ENCODE data around the gene HOXD11.

HOXD11 gene

DNA sequence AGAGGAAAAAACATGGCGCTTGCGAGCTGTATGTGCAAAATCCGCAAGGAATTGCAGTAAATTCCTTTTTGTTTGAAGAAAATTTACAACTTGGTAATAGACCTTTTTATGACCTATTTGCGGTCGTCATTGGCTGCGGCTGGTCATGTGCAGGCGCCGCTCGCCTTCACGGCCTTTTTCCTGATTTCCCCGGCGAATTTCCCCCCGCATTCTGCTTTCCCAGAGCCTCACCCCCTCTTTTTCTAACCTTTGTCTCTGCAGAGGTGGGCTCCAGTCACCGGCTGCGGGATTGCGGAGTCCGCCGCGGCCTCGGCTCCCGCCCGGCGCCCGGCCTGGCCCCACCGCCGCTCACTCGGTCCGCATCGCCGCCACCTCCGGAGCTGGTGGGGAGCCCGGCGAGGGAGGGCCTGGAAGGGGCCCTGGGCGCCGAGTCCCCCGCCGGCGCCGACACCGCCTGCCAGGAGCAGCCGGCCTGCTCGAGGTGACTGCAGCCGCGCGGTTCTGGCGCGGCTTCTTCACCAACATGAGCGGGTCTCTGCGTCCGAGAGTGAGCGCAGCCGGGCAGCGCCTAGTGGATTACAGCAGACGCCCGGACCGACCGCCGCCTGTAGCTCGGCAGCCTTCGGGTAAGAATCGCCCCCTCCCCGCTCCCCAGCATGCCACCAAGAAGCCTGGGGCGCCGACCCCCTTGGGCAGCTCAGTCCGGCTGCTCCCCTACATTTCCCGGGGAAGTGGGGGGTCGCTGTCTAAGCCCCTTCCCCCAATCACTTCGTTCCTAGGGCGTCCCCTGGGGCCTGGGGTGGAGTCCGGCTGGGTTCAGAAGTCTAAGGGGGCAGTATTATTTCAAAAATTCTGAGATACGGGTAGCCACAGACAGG lies 29.5 kb downstream of the HOXD11 start:
- DNase-seq = no peak

DNA sequence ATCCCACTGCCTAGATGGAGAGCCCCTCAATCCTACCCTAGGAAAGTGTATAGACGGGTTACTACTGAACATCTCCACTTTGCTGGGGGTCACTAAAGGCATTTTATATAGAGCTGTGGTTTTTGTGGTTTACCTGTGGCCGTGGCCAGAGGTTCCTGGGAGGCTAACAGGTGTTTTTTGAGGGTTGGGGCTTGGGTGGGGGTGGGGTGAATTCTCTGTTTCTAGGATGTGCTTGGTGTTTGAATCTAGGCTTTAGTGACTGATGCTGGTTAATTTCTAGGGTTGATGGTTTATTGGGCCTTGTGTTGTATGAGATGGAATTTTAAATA lies 30.1 kb downstream of the HOXD11 start:
- DNase-seq = no peak

DNA sequence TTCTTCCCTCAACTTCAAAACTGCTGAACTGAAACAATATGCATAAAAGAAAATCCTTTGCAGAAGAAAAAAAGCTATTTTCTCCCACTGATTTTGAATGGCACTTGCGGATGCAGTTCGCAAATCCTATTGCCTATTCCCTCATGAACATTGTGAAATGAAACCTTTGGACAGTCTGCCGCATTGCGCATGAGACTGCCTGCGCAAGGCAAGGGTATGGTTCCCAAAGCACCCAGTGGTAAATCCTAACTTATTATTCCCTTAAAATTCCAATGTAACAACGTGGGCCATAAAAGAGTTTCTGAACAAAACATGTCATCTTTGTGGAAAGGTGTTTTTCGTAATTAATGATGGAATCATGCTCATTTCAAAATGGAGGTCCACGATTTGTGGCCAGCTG lies 30.8 kb downstream of the HOXD11 start:
- no peak for DNase-seq

DNA sequence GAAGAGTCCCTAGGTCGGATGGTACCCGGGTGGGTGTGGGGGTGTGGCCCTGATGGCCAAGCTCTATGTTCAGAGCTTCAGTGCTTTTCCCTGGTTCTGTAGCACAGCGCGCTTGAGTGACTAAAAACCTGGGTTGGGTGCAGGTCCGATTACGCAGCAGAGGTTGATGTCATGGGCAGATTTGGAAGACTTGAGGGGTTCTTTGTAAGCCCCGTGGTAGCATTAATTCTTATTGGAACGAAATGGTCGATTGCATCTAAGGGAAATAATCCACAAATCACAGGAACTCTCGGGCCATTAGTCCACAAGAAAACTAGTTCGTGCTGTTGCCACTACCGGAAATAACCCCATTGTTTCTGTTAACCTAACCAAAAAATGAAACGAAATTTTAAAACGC lies 31.4 kb downstream of the HOXD11 start:
- no peak for DNase-seq

DNA sequence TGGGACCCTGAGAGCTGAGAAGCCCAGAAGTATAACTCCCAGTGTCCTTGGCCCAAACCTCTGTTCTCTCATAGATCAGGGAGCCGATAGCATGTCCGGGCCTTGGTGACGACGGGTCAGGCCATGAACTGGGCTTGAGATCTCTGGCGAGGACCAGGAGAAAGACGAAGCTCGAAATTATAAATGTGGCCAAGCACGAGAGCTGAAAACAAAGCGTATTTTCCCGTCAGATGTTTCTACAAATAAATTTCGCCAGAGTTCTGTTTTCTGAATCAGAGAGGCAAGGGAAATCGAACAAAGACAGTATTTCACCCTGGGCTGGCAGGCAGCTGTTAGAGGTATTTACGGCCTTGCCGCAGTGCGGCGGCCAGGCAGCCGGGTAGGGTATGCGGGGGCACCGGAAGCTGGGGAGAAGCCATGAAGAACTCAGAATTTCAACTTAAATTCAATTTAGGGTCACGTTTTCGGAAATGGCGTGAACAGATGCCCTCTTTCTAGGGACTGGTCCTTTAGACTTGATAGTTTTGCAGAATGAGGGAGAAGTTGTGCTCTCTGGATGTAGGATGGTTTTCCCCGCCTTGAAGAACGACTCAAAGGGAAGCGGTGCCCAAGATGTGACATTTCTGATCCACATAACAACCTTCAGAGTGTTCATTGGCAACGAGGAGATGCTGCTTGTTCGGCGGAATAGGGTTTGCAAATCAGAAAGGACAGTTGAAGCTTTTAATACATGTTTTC lies 32.0 kb downstream of the HOXD11 start:
- no peak for DNase-seq

DNA sequence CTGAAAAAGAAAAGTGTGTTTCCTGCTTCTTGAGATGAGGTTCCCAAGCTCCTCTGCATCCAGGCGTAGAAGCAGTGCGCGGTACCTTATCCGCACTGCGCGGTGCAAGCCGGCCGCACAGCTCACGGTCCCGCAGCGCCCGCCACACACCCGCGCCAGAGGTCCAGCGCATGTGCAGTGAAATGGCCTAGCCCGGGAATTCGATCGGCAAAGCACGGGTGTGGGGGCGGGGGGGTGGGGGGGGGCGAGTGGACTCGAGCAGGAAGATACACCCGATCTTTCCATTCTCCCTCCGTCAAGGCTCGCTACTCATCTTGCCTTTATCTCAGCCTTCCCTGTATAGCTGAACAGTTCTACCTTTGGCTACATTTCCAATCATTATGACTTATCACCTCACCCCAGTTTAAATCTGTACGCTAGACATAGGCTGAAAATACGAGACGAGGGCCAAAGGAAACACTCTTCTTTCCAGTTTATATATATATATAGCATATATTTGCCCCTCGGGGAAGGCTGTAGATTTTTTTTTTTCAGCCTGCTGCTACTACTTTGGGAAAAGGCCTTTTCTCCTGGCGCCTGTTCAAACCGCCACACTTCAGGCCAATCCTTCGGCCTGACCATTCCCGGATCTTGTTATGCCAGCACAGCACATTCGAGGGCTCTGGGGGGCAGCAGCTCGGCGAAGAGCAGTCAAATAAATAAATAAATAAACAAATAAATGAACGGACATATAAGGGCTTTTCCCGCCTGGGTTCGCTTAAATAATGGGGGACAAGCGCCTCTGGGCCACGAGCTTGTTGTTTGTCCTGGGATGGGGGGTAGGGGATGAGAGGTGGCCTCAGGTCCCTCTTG lies 32.8 kb downstream of the HOXD11 start:
- DNase-seq = no peak

DNA sequence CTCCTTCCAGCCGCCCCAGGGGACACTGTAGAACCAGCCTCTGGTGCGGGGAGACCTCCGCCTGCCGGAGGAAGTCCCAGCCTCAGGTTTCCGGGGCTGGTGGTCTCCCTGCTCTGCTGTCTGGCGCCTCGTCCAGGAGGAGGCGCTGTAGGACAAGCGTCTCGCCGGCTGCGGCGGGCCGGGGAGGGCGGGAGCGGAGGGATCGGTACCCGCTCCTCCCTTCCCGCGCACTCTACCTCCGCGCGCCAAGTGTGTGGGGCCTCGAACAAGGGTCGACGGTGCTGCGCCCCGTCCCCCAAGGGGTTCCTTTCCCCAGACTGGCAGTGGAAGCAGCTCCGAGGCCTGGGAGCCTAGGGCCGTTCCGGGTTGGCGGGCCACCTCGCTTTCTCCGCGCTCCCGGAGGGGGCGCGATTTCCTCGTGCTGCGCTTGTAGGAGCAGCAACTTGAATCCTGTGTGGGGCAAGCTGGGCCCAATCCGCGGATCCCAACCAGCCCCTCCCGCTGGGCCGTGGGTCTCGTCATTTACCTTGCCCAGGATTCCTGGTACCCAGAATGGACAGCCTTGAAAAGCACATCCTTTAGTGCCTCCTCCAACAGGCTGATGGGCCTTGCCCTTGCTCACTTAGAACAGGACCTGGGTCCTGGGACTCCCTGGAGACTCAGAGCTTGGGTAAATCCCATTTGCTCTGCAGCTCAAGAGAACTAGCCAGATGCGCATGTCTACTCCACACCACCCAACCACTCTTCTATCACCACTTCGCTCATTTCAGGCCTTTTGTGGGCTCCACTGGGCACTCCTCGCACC lies 33.6 kb downstream of the HOXD11 start:
- DNase-seq = peak; percentile 23

DNA sequence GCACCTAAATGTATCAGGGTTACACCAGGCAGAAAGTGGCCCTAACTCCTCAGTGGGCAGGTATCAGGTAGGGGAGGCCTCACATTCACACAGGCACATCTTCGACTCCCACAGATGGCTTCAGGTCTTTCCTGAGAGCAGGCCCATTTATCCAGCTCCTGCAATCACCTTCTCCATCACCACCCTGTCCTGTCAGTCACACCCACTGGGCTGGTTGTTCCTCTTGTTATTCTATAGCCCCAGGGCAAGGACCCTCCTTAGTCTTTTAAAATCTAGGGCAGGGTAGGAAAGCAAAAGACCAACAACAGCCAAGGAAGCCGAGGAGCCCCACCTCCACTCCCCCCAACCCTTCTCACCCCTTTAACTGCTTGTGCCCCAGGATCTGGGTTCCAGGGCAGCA lies 35.2 kb downstream of the HOXD11 start:
- no peak for DNase-seq

DNA sequence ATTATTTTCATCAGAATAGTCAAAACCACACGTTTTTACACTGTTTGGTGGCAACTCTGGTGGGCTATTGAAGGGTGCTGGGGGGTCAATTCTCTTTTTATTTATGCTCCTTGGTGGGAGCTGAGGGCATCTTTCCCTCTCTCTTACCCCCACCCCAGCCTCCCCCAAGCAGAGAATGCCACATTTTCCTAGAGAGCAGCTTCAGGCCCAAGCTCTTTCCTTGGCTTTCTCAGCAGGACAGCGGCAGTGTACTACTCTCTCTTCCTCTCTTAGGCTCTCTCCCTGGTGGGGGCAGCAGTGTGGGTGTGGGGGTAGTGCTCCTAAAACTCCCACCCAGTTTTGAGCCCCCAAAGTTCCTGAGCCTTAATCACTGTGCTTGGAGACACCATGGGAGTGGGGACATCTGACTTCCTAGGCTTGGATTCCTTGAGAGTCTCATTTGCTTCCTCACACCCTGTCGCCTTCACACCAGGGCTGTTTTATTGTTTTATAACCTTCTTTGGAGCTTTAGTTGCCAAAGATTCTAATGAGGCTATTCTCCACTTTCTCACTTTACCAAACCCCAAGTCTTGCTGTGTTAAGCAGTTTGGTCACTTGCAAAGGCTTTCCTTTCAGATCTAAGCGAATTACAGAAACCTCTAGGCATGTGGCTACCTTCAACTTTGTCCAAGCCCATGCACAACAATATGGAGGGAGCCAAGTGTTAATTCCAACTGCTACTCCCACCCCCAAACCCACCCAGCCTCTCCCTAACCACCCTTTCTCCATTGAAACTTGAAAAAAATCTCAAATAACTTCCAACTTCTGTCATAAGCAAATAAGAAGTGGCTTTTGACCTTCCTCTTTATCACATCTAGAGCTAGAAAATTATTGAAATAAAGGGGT lies 38.2 kb downstream of the HOXD11 start:
- DNase-seq = no peak

DNA sequence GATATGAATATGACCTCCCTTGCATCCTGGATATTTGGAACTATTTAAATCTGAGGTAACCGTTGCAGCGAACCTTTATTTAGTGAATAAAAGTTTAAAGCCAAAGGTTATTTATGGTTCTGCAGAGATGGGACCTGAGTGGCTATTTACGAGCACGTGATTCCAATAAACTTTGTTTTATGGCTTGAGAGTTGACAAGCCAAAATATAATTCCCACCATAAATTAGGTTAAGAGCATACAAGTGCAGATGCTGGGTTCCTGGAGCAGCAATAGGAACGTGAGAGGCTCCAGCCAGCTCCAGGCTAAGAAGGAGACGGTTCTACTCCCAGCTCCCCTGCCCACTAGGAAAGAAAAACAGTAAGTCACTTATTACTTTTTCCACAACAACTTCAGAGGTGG lies 39.0 kb downstream of the HOXD11 start:
- no peak for DNase-seq

DNA sequence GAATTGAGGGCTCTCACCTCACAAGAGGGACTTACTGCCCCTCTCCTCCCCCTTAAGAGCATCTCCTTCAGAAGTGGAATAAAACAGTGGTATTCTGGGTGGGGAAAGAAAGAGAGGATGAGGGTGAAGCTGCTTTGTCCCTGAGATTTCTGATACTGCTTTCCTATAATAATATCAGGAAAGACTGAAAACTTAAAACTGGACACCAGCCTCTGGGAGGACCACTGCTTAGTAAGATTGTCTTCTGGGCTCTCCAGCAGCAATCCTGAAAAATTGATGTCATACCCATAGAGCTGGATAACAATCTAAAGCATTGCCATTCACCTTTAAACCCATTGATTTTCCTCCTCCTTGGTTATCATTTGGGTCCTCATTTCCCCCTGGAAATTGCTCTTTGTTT lies 39.6 kb downstream of the HOXD11 start:
- DNase-seq = no peak

DNA sequence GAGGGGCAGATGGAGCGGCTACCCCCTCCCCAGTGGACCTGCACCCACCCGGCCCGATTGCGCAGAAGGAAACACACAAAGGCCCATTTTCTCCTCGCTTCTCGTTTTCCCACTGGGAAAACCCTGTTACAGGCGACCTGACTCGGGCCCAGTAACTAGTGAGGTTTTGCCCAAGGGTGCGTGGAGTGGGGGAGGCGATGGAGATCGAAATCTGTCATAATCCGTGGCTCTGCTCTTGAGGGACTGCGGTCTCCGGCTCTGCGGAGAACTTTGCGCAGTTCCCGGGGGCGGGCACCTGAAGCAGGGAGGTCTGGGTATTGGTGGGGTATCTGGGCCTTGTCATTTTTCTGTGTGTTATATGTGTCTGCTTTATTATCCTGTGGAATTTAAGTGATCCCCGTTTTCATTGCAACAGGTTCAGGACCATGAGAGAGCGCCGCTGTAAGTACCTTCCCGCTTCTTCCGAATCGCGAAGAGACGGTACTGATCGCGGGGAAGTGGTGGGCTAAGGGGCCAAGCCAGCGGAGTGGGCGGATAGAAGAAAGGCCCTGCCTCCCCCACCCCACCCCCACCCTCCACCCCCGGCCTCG lies 40.2 kb downstream of the HOXD11 start:
- no peak for DNase-seq

DNA sequence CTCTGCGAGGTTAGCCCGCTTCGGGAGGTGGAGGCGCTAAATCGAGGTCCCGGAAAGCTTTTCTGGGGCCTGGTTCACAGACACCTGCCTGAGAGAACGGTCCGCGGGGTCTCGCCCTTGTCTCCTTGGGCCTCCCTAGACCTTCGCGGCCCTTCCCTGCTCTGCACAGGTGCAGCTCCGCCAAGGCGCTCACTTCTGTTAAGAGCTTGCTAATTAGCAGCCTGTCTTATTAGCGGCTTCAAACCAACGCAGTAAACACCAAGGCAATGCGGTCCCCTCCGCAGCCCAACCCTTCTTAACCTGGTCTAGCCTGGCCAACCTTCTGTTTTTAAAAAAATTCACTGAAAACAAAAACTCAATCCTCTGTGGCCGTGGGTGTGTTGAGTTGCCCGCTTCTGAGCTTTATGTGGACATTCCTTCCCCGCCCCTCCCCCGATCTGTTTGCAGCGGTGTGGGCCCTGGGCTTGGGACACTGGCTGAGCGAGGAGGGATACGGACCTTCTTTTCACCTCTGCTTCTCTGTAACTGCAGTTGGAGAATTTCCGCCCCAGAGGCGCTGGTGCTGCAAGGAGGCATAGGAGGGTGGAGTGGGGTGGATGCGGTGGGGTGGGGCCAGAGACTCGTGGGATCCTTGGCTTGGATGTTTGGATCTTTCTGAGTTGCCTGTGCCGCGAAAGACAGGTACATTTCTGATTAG lies 40.9 kb downstream of the HOXD11 start:
- no peak for DNase-seq

DNA sequence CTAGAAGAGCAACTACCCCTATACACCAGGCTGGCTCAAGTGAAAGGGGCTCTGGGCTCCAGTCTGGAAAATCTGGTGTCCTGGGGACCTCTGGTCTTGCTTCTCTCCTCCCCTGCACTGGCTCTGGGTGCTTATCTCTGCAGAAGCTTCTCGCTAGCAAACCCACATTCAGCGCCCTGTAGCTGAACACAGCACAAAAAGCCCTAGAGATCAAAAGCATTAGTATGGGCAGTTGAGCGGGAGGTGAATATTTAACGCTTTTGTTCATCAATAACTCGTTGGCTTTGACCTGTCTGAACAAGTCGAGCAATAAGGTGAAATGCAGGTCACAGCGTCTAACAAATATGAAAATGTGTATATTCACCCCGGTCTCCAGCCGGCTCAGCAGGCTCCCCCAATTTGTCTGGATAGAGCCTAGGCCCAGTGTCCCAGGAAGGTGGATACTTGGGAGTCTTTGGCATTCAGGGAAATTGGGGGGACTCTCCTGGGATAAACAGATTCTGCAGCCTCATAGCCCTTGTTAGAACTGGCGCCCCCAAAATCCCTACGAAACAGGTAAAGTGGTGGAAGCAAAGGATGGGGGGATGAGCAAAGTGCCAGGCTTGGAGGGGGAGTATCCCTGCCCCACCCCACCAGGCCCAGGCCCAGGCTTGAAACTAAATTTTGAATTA lies 41.8 kb downstream of the HOXD11 start:
- DNase-seq = no peak

DNA sequence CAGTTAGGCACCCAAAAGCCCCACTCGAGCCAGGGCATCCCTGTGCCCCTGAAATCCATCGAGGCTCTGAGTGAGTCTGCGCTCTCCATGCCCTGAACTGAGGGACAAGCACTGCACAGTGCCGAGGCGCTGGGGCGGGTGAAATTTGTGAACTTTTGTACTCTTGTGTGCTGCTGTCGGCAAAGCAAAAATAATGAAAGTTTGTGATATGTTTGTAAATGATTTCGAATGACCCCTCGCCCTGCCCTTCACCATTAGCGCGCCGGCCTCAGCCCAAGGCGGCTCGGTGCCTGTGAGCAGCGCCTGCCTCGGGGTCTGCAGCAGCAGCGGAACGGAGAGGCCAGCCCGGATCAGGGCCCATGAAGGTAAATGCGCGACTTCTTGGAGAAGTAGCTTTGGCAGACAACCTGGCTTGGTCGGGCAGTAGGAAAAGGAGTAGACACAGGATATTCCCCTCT lies 42.4 kb downstream of the HOXD11 start:
- no peak for DNase-seq

DNA sequence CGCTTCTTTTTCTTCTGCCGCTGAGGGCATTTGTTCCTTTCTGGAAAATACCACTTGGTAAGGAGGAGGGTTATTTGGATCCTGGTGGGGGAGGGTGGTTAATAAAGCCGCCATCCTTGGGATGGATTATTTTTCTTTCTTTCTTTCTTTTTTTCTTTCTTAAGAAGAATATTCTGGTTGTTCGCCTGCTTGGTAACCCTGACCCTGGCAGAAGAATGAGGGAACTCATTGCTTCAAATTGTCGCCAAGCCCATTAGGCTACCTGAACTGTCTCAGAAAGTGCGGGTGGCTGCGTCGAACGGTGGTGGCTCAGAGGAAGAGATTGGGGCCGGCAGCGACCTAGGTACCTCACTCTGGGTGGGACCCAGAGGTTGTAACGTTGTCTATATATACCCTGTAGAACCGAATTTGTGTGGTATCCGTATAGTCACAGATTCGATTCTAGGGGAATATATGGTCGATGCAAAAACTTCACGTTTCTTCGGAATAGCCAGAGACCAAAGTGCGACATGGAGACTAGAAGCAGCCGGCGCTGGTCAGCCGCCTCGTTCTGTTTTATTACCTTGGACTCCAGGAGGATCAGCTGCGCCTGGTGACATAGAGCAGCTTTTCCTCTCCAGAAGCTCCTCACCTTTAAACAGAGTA lies 43.0 kb downstream of the HOXD11 start:
- no peak for DNase-seq

DNA sequence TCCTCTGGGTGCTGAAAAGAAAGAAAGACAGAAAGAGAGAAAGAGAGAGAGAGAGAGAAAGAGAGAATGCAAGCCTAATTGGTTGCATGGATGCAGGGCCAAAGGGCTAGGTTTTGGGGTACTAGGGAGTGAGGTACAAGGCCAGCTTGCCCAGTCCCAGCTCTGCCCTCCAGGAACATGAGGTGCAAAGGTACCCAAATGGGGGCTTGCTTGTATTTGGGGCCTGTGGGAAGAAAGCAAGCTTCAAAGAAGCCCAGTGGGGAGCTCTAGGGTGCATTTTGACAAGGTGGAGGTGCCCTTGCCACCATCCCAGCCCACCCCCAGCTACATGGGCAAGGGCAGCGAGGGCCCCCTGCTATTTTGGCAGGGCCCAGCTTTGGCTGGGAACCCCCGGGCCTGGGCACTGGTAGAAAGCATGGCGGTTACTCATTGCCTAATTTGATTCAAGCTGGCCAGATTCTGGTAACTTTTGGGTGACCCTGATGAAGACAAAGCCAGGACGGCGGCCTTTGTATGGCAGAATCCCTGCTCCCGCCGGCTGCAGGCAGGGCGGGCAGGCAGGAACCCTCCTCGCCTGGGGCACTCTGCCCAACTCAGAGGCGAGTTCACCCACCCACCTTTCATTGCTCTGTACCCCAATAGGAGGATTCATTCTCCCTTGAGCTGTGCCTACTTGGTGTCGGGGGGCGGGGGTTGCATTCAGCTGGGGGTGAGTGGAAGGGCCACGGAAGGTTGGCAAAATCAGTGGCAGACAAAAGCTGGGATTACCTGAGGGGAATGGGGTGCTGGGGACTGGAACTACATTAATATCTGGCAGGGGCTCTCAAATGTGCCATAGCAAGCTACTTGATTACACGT lies 43.7 kb downstream of the HOXD11 start:
- DNase-seq = no peak
